K562 (cell line): ENCODE data around the gene NPC1L1. TPM values are rescaled to one million over a fixed set of nuclear protein-coding genes. Genes with fewer than 3 reads are reported as not detected.

ENCODE experiments used
- ATAC-seq: fragments of 200-7000 bp; cut with Tn5 transposase; 3 replicates; pipeline ENCODE4 v1.9.1; 2020; ENCODE audit warnings: moderate library complexity
- BruUV-seq: library from RNA; stranded (reverse); fragments of 400-500 nt; replicated peaks from 2 replicates; lab custom pipeline; 2021; lab: Mats Ljungman, UMichigan
- CTCF ChIA-PET: fragments of 300-600 bp; formaldehyde crosslinking; extraction: SDS; loops from one replicate; lab custom pipeline; 2021; ENCODE audit warnings: low intra/inter-chr PET ratio; lab: Yijun Ruan, JAX
- POLR2A ChIA-PET: fragments of 300-600, 350-650 bp; sonication (Branson Sonifier 250); formaldehyde crosslinking; extraction: SDS; loops from one replicate; lab custom pipeline; 2021; ENCODE audit warnings: antibody characterized with exemption, inconsistent platforms; lab: Yijun Ruan, JAX
- DNase-seq, 4 experiments: peaks; one replicate each; pipeline versions ENCODE4 v3.0.0 to v3.0.0-alpha.2; 2011 to 2018; ENCODE audit warnings: low spot score in 3 of 4, mixed read lengths in 3 of 4; ENCODE audit errors: extremely low read depth in 1 of 4
- FAIRE-seq: peaks from 2 replicates; lab custom pipeline; 2011; peaks lifted over from hg19 to GRCh38; lab: Jason Lieb, UNC
- H2AFZ ChIP-seq: 2 replicates; pipeline ENCODE4 v1.6.0; 2011; ENCODE audit warnings: low read depth, low read length, control low read depth, inconsistent platforms
- H3K27ac ChIP-seq: fragments of 200-600 bp; 3 replicates; pipeline ENCODE4 v1.8.0; 2011; ENCODE audit warnings: low read depth, mild to moderate bottlenecking, control low read depth, inconsistent platforms, low read length, moderate library complexity, mixed read lengths; ENCODE audit errors: extremely low read depth
- H3K27me3 ChIP-seq, 2 experiments: fragments of 300-600 bp in 1 of 2; 2 replicates in 1 of 2; 3 replicates in 1 of 2; pipeline versions ENCODE4 v1.6.0 to v1.8.0; 2011; ENCODE audit warnings: inconsistent platforms in 2 of 2, low read length in 2 of 2, mild to moderate bottlenecking in 1 of 2, mixed read lengths in 1 of 2, moderate library complexity in 1 of 2; ENCODE audit not compliant: control insufficient read depth in 2 of 2, insufficient read depth in 2 of 2
- H3K36me3 ChIP-seq: fragments of 300-600 bp; 3 replicates; pipeline ENCODE4 v1.8.0; 2011; ENCODE audit warnings: mild to moderate bottlenecking, low read length, inconsistent platforms; ENCODE audit not compliant: control insufficient read depth, insufficient read depth
- H3K4me1 ChIP-seq, 2 experiments: fragments of 200-600 bp in 1 of 2; replicated peaks in 1 of 2; 2 replicates in 1 of 2; 3 replicates in 1 of 2; pipeline versions ENCODE4 v1.5.1 to v1.8.0; 2011; ENCODE audit warnings: inconsistent platforms in 2 of 2, low read length in 2 of 2, mild to moderate bottlenecking in 1 of 2, mixed read lengths in 1 of 2, moderate library complexity in 1 of 2; ENCODE audit not compliant: control insufficient read depth in 2 of 2, insufficient read depth in 2 of 2
- H3K4me2 ChIP-seq: 2 replicates; pipeline ENCODE4 v1.6.1; 2011; ENCODE audit warnings: low read length, control low read depth, inconsistent platforms, mixed read lengths; ENCODE audit not compliant: insufficient read depth
- H3K4me3 ChIP-seq: fragments of 200-600 bp; sonication (generic), shearing (Covaris generic); 2 replicates; pipeline ENCODE4 v1.5.1; 2016; ENCODE audit warnings: control low read depth, inconsistent platforms
- H3K79me2 ChIP-seq: fragments of 200-600 bp; 3 replicates; pipeline ENCODE4 v1.8.0; 2011; ENCODE audit warnings: low read length, inconsistent platforms; ENCODE audit not compliant: control insufficient read depth, insufficient read depth
- H3K9ac ChIP-seq, 2 experiments: 2 replicates each; pipeline versions ENCODE4 v1.6.0 to v1.6.1; 2011; ENCODE audit warnings: low read depth in 2 of 2, low read length in 2 of 2, control low read depth in 1 of 2, inconsistent platforms in 1 of 2, mild to moderate bottlenecking in 1 of 2, mixed read lengths in 1 of 2; ENCODE audit not compliant: insufficient read depth in 1 of 2
- H3K9me1 ChIP-seq: one replicate; pipeline ENCODE4 v1.6.0; 2011; ENCODE audit warnings: inconsistent platforms, mild to moderate bottlenecking, low read length, moderate library complexity; ENCODE audit not compliant: control insufficient read depth, insufficient read depth
- H3K9me3 ChIP-seq: replicated peaks from 2 replicates; pipeline ENCODE4 v1.5.1; 2011; ENCODE audit warnings: low read depth, low read length, inconsistent platforms; ENCODE audit not compliant: control insufficient read depth, insufficient read depth
- H4K20me1 ChIP-seq: replicated peaks from 2 replicates; pipeline ENCODE4 v1.6.1; 2011; ENCODE audit warnings: low read length, inconsistent platforms, mixed read lengths; ENCODE audit not compliant: control insufficient read depth, insufficient read depth
- HDAC3 ChIP-seq: fragments of 450-650 bp; IDR thresholded peaks from 2 replicates; pipeline ENCODE4 v1.6.1; 2018; ENCODE audit warnings: borderline replicate concordance, mild to moderate bottlenecking, moderate library complexity; ENCODE audit not compliant: partially characterized antibody
- NFIX ChIP-seq: fragments of 250-450 bp; sonication (Bioruptor Pico); IDR thresholded peaks from 2 replicates; pipeline ENCODE4 v1.4.0; 2020; ENCODE audit warnings: low read depth, mild to moderate bottlenecking, moderate library complexity
- PHTF2 ChIP-seq: fragments of 250-450 bp; sonication (Bioruptor Pico); IDR thresholded peaks from 2 replicates; pipeline ENCODE4 v1.5.0; 2021; ENCODE audit warnings: mild to moderate bottlenecking
- PML ChIP-seq: IDR thresholded peaks from 2 replicates; pipeline ENCODE4 v1.6.1; 2012; ENCODE audit warnings: low read length, inconsistent platforms
- WGBS: fragments of 100-300 bp; shearing (Covaris generic); methylation state at CpG from one replicate; pipeline ENCODE4 v1.1.6; 2016; ENCODE audit warnings: low coverage, mixed read lengths; ENCODE audit not compliant: insufficient coverage; ENCODE audit errors: missing lambda C conversion rate; 5-methylcytosine and 5-hydroxymethylcytosine counted together
- in situ Hi-C: fragments of 300-500 bp; cut with MboI; formaldehyde crosslinking; loops from 4 replicates; pipeline ENCODE4 v1.15.0; 2018; ENCODE audit warnings: inconsistent platforms, mixed read lengths
- intact Hi-C: fragments of 100-400 bp; cut with micrococcal nuclease; formaldehyde crosslinking; loops from 2 replicates; pipeline ENCODE4 v1.14.2; 2022
- polyA plus RNA-seq, 8 experiments: library from polyadenylated mRNA; depleted of rRNA in 4 of 8; stranded (reverse) in 5 of 8; unstranded in 3 of 8; fragments of >200 nt; fragmentation: Nextera tagmentation in 2 of 8; fragmentation: Illumina TruSeq in 1 of 8; extraction: Ambion mirVana in 2 of 8; extraction: Trizol in 1 of 8; gene quantifications; 2 replicates each; pipeline versions ENCODE4 v1.2.1 to v1.2.3, GENCODE V29; 2011 to 2014; ENCODE audit warnings: inconsistent platforms in 1 of 8, missing spikeins in 1 of 8
- total RNA-seq, 7 experiments: library from RNA; depleted of rRNA in 6 of 7; stranded (reverse); fragments of >200 nt in 6 of 7; fragmentation: Illumina TruSeq in 2 of 7; extraction: Trizol in 2 of 7; gene quantifications; 2 replicates each; pipeline versions ENCODE4 v1.2.1 to v1.2.3, GENCODE V29; 2011 to 2021; ENCODE audit warnings: low replicate concordance in 1 of 7
- TF ChIP-seq, protein P1 (sequence below): sonication (generic); formaldehyde crosslinking; IDR thresholded peaks from 2 replicates; pipeline ENCODE4 v1.8.0; 2022; ENCODE audit warnings: missing genetic modification reagents, mild to moderate bottlenecking, moderate library complexity, borderline replicate concordance

NPC1L1 gene
- total and polyA plus RNA-seq, 9 of the 15 experiments (the other 6 are each of a cell fraction or from before 2014, with no cell fraction given) = 0.01 to 0.18 (median 0.07) TPM; not detected in 4

DNA sequence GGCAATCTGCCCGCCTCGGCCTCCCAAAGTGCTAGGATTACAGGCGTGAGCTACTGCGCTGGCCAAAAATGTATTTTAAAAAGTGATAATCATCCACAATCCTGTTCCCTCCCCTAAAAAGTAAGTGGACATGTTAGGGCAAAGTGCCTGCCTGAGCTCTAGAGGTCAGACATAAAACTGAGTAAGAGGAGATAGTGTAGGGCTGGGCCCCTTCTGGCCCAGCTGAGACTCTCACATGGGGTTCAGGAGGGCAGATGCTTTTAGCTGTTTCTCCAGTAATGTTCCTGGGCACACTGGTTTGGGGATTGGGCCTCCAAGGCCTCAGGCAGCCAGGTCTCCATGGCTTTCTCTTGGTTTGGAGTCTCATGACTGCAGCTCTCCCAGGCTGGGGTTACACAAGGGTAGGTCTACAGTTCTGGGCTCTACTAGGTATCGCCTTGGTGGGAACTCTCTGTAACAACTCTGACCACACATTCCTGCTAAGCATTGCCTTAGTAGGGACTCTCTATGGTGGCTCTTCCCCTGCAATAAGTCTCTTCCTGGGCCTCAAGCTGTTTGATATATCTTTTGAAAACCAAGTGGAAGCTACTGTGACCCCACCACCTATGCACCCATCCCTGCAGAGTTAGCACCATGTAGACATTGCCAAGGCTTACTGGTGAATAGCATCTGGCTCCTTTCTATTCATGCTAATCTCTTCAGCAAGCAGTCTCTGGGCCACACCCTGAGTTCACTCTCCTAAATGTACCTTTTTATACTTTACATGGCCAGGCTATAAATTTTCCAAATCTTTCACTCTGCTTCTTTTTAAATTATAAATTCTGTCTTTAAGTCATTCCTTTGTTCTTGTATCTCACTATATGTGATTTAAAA lies 43.7 kb downstream of the NPC1L1 start:
- Histone ChIP-seq H3K9me1 (no peaks in the 10 kb centered on the region), H2AFZ (peak overlapping the region; percentile 49), H3K36me3 (no peaks in the 10 kb centered on the region), H3K4me2 (peak overlapping the region; percentile 14; the same call in 1 of the 2 replicates), H3K27me3 (no peaks in the 10 kb centered on the region), H3K9me3 (no peaks in the 10 kb centered on the region), H3K4me1 (peaks cover 2 to 22% of the 10 kb centered on the region in 2 experiments; a peak in 3 of 5 replicates), H4K20me1 (no peaks in the 10 kb centered on the region), H3K79me2 (no peaks in the 10 kb centered on the region), H3K4me3 (no peak overlapping the region), H3K9ac (peak overlapping the region in 1 of 2 experiments; percentile 7; a peak in 1 of 4 replicates), H3K27ac (no peak overlapping the region)
- 69% methylated on average over 3 of the region's 5 CpGs for WGBS
- CTCF ChIA-PET = no interaction called here
- TF ChIP-seq, protein P1, sequence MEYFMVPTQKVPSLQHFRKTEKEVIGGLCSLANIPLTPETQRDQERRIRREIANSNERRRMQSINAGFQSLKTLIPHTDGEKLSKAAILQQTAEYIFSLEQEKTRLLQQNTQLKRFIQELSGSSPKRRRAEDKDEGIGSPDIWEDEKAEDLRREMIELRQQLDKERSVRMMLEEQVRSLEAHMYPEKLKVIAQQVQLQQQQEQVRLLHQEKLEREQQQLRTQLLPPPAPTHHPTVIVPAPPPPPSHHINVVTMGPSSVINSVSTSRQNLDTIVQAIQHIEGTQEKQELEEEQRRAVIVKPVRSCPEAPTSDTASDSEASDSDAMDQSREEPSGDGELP (CRISPR knock-in tag) = peak; percentile 30; the same call in 1 of the 2 replicates
- TF ChIP-seq HDAC3 (no peak), PHTF2 (CRISPR knock-in tag) (no peak), PML (no peak), NFIX (CRISPR knock-in tag) (no peak)
- in situ Hi-C loops (no loop called here), intact Hi-C loops (loop anchor here (5.0 kb wide), 1 partner anchor 70 kb away; no protein-coding TSS in a partner anchor)
- no TSS peak for BruUV-seq
- POLR2A ChIA-PET = interaction anchor here (0.5 to 1.0 kb wide), 2 partner anchors 79 to 150 kb away, joined by 3 read pairs; no protein-coding TSS in a partner anchor
- FAIRE-seq = peak; percentile 56
- DNase-seq = peak in 2 of 4 experiments; percentile 43 to 51
- ATAC-seq = peak; percentile 89
